ENCODE results near the gene SPDYE4. TPM values are rescaled to one million over a fixed set of nuclear protein-coding genes. Genes with fewer than 3 reads are reported as not detected.

SPDYE4 gene
- total RNA-seq, 2 experiments from 2014 or later = not detected

GRCh38 chr17:8797621-8798175, 39.4 kb upstream of the SPDYE4 start:
- no peaks in the 10 kb centered on the region for H3K27me3 ChIP-seq (ENCODE audit: control insufficient read depth in 1 of 2, insufficient read depth in 2 of 2, low read length in 2 of 2)
- no peaks in the 10 kb centered on the region for H3K36me3 ChIP-seq (ENCODE audit: insufficient read depth, low read length)
- intact Hi-C loops (cut with DNase I, micrococcal nuclease) = no loop called here
- H3K9me3 ChIP-seq (ENCODE audit: control insufficient read depth in 1 of 2, insufficient read depth in 1 of 2, low read length in 2 of 2) = no peaks in the 10 kb centered on the region
- no peaks in the 10 kb centered on the region for H3K4me1 Mint-ChIP-seq (ENCODE audit: low read depth)
- TF ChIP-seq, protein P1, sequence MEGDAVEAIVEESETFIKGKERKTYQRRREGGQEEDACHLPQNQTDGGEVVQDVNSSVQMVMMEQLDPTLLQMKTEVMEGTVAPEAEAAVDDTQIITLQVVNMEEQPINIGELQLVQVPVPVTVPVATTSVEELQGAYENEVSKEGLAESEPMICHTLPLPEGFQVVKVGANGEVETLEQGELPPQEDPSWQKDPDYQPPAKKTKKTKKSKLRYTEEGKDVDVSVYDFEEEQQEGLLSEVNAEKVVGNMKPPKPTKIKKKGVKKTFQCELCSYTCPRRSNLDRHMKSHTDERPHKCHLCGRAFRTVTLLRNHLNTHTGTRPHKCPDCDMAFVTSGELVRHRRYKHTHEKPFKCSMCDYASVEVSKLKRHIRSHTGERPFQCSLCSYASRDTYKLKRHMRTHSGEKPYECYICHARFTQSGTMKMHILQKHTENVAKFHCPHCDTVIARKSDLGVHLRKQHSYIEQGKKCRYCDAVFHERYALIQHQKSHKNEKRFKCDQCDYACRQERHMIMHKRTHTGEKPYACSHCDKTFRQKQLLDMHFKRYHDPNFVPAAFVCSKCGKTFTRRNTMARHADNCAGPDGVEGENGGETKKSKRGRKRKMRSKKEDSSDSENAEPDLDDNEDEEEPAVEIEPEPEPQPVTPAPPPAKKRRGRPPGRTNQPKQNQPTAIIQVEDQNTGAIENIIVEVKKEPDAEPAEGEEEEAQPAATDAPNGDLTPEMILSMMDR (IDR thresholded peaks at IDR 0.05) = no peak
- no peak overlapping the region for H3K27ac ChIP-seq (ENCODE audit: low read depth in 1 of 2, low read length in 2 of 2)
- H3K4me3 Mint-ChIP-seq = no peak overlapping the region
- no peaks in the 10 kb centered on the region for H3K4me1 ChIP-seq (ENCODE audit: insufficient read depth, low read length)
- H3K4me3 ChIP-seq (ENCODE audit: low read length) = no peak overlapping the region
- ChIA-PET CTCF (no interaction called here), POLR2A (no interaction called here)
- no peak for ATAC-seq (ENCODE audit: poor library complexity)
- H3K36me3 Mint-ChIP-seq (ENCODE audit: low read depth) = no peaks in the 10 kb centered on the region
- H3K27me3 Mint-ChIP-seq = peaks cover 5% of the 10 kb centered on the region
- no peak overlapping the region for H3K27ac Mint-ChIP-seq
- no peaks in the 10 kb centered on the region for H3K9me3 Mint-ChIP-seq
- no peak for DNase-seq

- intact Hi-C loops (cut with DNase I, micrococcal nuclease) = no loop called here
- ChIA-PET POLR2A (no interaction called here), CTCF (interaction anchor here (0.6 kb wide), 2 partner anchors 9 to 22 kb away, joined by 3 read pairs; no protein-coding TSS in a partner anchor)
- no peaks in the 10 kb centered on the region for H3K9me3 Mint-ChIP-seq
- H3K27ac Mint-ChIP-seq = no peak overlapping the region
- H3K4me3 Mint-ChIP-seq = no peak overlapping the region
- no peaks in the 10 kb centered on the region for H3K27me3 ChIP-seq (ENCODE audit: control insufficient read depth in 1 of 2, insufficient read depth in 2 of 2, low read length in 2 of 2)
- H3K27me3 Mint-ChIP-seq = peaks cover 2% of the 10 kb centered on the region
- H3K4me3 ChIP-seq (ENCODE audit: low read length) = no peak overlapping the region
- no peaks in the 10 kb centered on the region for H3K4me1 Mint-ChIP-seq (ENCODE audit: low read depth)
- H3K27ac ChIP-seq (ENCODE audit: low read depth in 1 of 2, low read length in 2 of 2) = no peak overlapping the region
- TF ChIP-seq, protein P1 (IDR thresholded peaks at IDR 0.05) = no peak
- no peak for DNase-seq
- H3K9me3 ChIP-seq (ENCODE audit: control insufficient read depth in 1 of 2, insufficient read depth in 1 of 2, low read length in 2 of 2) = no peaks in the 10 kb centered on the region
- H3K36me3 ChIP-seq (ENCODE audit: insufficient read depth, low read length) = no peaks in the 10 kb centered on the region
- no peak for ATAC-seq (ENCODE audit: poor library complexity)
- H3K36me3 Mint-ChIP-seq (ENCODE audit: low read depth) = no peaks in the 10 kb centered on the region
- no peaks in the 10 kb centered on the region for H3K4me1 ChIP-seq (ENCODE audit: insufficient read depth, low read length)
Measured at GRCh38 chr17:8794636-8795035, 36.3 kb upstream of the SPDYE4 start.

DNA sequence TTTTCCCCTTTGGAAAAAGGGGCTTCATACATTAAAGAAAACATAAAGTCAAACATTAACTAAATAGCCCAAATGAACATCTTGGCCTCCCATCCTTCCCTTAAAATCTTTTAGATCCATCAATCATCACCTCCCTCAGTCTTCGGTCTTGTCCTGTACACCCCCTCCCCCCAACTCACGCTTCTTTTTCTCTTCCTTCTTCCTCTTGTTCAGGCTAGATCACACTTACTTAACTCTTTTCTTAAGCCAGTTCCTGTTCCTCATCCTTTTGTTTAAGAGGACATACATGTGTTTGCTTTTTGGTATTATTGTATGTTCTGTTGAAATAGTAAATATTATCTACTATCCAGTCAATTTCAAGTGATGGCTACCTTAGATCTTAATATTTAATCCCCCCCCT, 35.3 kb upstream of the SPDYE4 start:
- Histone ChIP-seq H3K27me3 (ENCODE audit: control insufficient read depth in 1 of 2, insufficient read depth in 2 of 2, low read length in 2 of 2) (no peaks in the 10 kb centered on the region), H3K27ac (ENCODE audit: low read depth in 1 of 2, low read length in 2 of 2) (no peak overlapping the region), H3K9me3 (ENCODE audit: control insufficient read depth in 1 of 2, insufficient read depth in 1 of 2, low read length in 2 of 2) (no peaks in the 10 kb centered on the region), H3K4me3 (ENCODE audit: low read length) (no peak overlapping the region), H3K36me3 (ENCODE audit: insufficient read depth, low read length) (no peaks in the 10 kb centered on the region), H3K4me1 (ENCODE audit: insufficient read depth, low read length) (no peaks in the 10 kb centered on the region)
- intact Hi-C loops (cut with DNase I, micrococcal nuclease) = no loop called here
- Mint-ChIP-seq H3K9me3 (no peaks in the 10 kb centered on the region), H3K4me1 (ENCODE audit: low read depth) (no peaks in the 10 kb centered on the region), H3K36me3 (ENCODE audit: low read depth) (no peaks in the 10 kb centered on the region), H3K4me3 (no peak overlapping the region), H3K27ac (no peak overlapping the region), H3K27me3 (no peaks in the 10 kb centered on the region)
- TF ChIP-seq, protein P1 (IDR thresholded peaks at IDR 0.05) = no peak
- DNase-seq (no peak), ATAC-seq (ENCODE audit: poor library complexity) (no peak)
- CTCF ChIA-PET = no interaction called here
- POLR2A ChIA-PET = no interaction called here
